GM12864 (cell line): ENCODE results near the gene TP53RK.

Source experiments
- DNase-seq: peaks from one replicate; pipeline ENCODE4 v3.0.0-alpha.2; 2011; ENCODE audit warnings: low read depth
- H3K4me3 ChIP-seq: 2 replicates; pipeline ENCODE4 v1.5.1; 2011; ENCODE audit warnings: mild to moderate bottlenecking, low read depth, low read length, control low read depth
- TF ChIP-seq, protein P1 (sequence below): IDR thresholded peaks from 2 replicates; pipeline ENCODE4 v1.5.1; 2011; ENCODE audit warnings: low read depth, mild to moderate bottlenecking, moderate library complexity, low read length, control low read depth, inconsistent platforms; ENCODE audit errors: missing control alignments

Gene TP53RK

DNA sequence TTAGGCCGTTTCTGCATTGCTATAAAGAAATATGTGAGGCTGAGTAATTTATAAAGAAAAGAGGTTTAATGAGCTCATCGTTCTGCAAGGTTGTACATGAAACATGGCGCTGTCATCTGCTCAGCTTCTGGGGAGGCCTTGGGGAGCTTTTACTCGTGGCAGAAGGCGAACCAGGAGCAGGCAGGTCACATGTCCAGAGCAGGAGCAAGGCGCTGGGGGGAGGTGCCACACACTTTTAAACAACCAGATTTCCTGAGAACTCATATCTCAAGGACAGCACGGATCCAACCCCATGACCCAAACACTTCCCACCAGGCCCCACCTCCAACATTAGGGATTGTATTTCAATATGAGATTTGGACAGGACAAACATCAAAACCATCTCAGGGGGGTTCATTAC is 31.6 kb downstream of the TP53RK start:
- DNase-seq, result no peak
- H3K4me3 ChIP-seq, result no peak overlapping the region
- TF ChIP-seq, protein P1, sequence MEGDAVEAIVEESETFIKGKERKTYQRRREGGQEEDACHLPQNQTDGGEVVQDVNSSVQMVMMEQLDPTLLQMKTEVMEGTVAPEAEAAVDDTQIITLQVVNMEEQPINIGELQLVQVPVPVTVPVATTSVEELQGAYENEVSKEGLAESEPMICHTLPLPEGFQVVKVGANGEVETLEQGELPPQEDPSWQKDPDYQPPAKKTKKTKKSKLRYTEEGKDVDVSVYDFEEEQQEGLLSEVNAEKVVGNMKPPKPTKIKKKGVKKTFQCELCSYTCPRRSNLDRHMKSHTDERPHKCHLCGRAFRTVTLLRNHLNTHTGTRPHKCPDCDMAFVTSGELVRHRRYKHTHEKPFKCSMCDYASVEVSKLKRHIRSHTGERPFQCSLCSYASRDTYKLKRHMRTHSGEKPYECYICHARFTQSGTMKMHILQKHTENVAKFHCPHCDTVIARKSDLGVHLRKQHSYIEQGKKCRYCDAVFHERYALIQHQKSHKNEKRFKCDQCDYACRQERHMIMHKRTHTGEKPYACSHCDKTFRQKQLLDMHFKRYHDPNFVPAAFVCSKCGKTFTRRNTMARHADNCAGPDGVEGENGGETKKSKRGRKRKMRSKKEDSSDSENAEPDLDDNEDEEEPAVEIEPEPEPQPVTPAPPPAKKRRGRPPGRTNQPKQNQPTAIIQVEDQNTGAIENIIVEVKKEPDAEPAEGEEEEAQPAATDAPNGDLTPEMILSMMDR, result no peak

DNA sequence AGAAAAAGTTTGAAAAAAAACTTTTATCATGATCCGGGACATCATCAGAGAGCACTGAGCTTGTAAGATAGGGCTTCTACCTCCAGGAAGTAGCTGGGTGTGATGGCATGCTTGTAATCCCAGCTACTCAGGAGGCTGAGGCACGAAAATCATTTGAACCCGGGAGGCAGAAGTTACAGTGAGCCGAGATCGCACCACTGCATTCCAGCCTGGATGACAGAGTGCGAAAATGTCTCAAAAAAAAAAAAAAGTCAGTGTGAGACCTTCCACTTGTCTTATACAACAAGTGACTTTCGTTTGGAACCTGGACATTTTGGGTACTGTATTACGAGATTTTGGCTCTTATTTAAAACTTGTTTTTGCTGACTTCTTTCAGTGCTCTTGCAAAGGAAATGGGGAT is 32.1 kb downstream of the TP53RK start:
- TF ChIP-seq, protein P1, result no peak
- H3K4me3 ChIP-seq, result no peak overlapping the region
- no peak for DNase-seq

DNA sequence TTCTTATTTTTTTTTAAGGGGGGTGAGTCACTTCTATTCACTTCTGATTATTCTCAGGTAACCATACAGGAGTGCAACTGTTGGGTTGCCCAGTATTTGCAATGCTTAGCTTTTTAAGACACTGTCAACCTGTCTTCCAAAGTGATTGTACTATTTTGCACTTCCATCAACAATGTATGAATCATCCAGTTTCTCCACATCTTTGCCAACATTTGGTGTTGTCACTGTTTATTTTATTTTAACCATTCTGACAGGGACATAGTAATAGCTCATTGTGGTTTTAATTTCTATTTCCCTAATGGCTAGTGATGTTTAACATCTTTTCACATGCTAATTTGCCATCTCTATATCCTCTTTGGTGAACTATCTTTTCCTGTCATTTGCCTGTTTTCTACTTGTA is 36.5 kb downstream of the TP53RK start:
- H3K4me3 ChIP-seq, result no peak overlapping the region
- TF ChIP-seq, protein P1, result no peak
- no peak for DNase-seq

DNA sequence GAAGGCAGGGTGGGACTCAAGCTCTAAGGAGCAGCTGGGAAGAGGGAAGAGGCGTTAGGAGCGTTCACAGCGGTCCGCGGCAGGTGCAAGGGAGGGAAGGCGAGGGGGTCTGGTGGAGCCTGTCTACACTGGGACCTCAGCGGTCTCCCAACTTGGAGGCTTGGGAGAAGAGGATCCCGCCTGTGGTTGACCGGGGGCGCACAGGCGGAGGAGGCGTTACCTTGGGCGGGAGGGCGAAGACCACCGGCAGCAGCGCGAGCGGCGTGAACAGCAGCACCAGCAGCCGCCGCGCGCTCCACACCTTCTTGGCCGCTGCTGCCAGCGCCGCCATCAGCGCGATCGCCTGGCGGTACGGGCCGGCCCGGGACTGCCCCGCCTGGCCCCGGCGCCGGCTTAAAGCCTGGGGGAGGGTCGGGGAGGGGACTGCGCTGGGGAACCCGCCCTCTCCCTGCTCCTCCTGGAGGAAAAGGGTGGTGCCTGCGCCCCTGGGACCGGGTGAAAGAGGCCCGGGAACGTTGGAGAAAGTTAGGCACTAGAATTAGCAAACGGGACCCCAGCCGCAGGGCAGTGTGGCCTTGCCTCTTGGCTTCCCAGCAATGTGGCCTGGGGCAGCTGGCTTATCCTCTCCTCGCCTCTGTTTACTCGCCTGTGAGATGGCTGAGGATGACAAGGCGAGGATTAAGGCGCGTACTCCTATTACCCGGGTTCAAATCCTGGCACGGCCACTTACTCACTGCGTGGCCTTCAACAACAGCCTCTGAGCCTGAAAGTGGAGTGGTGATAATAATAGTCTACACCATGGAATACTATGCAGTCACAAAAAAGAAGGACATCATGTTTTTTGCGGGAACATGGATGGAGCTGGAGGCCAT is 37.9 kb downstream of the TP53RK start, which contains the start of gene SLC13A3:
Gene SLC13A3, minus strand, starts transcription at position 369 of the 872 bp plus-strand sequence. Its CDS starts 38 bp downstream, at position 331.
- no peak within 1 kb of the TSS for H3K4me3 ChIP-seq
- no peak for DNase-seq
- TF ChIP-seq, protein P1, result no peak

DNA sequence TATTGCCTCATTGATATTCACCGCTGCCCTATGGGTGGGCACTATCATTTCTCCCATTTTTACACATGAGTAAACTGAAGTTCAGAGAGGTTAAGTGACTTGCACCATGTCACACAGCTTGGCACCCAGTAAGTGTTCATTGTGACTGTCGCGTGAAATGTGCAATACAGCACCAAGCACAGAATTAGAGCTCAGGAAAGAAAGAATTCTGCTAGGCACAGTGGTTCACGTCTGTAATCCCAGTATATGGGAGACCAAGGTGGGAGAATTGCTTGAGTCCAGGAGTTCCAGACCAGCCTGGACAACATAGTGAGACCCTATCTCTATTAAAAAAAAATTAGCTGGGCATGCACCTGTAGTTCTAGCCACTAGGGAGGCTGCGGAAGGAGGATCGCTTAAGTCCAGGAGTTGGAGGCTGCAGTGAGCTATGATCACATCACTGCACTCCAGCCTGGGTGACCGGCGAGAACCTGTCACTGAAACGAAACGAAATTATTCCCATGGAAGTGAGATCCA is 38.6 kb downstream of the TP53RK start:
- TF ChIP-seq, protein P1, result no peak
- no peak overlapping the region for H3K4me3 ChIP-seq

DNA sequence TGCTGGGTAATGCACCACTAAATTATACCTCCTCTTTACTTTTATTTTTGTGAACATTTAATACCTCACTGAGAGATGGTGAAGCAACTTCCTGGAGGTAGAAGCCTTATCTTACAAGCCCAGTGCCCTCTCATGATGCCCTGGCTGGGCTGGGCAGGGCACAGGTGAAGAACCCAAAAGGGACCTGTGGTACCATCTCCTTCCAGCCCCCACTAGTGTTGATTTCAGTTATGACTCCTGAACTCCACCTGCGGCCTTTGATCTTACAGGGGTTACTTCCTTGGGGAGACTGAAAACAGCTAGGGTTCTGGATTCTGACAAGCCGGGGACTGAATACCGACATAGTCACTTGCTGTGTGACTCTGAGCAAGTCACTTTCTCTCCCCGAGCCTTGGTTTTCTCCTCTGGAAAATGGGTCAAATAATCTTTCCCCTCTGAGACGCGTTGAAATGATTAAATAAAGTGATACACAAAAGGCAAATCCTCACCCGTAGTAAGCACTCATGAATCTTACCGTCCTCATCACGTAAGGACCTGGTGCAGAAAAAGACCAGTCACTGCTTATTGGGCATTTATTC is 39.2 kb downstream of the TP53RK start:
- no peak overlapping the region for H3K4me3 ChIP-seq
- DNase-seq, result no peak

More for the DNA sequence above, 38.6 kb downstream of the TP53RK start:
- DNase-seq, result no peak

More for the DNA sequence above, 39.2 kb downstream of the TP53RK start:
- TF ChIP-seq, protein P1, result no peak
